Measurements from ENCODE around the gene RIN1. TPM values are rescaled to one million over a fixed set of nuclear protein-coding genes. Genes with fewer than 3 reads are reported as not detected.

RIN1 gene
- total RNA-seq, 4 donors from 2014 or later: 8.8 to 43.8 (median 14.4) TPM

DNA sequence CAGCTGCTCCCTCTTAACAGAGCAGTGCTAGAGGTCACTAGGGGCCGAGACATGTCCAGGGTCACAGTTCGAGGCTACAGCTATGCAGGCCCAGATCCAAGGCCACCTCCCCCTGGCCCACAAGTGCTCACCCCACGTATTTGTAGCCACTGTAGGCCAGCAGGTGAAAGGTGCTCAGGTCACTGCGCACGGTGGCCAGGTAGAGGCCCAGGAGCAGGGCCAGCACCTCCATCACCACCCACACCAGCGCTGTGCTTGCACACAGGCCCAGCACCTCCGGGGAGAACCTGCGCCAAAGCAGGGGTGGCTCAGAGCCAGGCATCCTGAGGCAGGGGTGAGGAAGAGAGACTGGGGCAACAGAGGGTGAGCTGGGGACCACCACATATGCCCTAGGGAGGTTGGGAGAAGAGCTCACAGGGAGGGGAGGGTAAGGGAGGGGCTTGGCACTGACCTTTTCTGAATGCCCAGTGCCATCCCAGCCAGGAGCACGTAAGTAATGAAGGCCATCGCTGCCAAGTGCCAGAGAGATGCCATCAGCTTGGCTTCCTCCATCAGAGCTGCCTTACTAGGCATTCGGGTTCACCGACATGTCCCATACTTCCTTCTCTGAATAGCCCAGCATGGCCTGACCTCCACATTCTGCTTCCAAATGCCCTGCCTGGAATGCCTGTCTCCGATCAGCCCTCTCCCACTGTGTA is 50.8 kb downstream of the RIN1 start:
- no peaks in the 10 kb centered on the region for H3K36me3 ChIP-seq
- DNase-seq: no peak
- no peaks in the 10 kb centered on the region for H3K9me3 ChIP-seq
- intact Hi-C loops (cut with DNase I; ENCODE audit: low total_unique reads): loop anchor here (10.0 kb wide), 1 partner anchor 61 kb away; no protein-coding TSS in a partner anchor
- H3K4me1 ChIP-seq: peaks cover 23 to 37% (median 27%) of the 10 kb centered on the region in 4 donors
- in situ Hi-C loops (cut with MboI; ENCODE audit: low pct_ligation_motif_present in 1 of 4, low pct_unique_long_range_greater_than_20kb in 1 of 4, low sequenced_read_pairs in 3 of 4): loop anchor here in 1 of 4 donors (10.0 kb wide), 1 partner anchor 61 kb away; no protein-coding TSS in a partner anchor
- 92% methylated on average over 13 of the region's 13 CpGs; no CpG with 5 or more reads in 1 of the 2 donors for WGBS, 2 donors (ENCODE audit: low coverage in 1 of 2)
- TF ChIP-seq POLR2AphosphoS5 (IDR thresholded peaks at IDR 0.05) (no peak), POLR2A (IDR thresholded peaks at IDR 0.05) (no peak), EP300 (IDR thresholded peaks at IDR 0.05; ENCODE audit: low read depth) (no peak)
- TF ChIP-seq, protein P1, sequence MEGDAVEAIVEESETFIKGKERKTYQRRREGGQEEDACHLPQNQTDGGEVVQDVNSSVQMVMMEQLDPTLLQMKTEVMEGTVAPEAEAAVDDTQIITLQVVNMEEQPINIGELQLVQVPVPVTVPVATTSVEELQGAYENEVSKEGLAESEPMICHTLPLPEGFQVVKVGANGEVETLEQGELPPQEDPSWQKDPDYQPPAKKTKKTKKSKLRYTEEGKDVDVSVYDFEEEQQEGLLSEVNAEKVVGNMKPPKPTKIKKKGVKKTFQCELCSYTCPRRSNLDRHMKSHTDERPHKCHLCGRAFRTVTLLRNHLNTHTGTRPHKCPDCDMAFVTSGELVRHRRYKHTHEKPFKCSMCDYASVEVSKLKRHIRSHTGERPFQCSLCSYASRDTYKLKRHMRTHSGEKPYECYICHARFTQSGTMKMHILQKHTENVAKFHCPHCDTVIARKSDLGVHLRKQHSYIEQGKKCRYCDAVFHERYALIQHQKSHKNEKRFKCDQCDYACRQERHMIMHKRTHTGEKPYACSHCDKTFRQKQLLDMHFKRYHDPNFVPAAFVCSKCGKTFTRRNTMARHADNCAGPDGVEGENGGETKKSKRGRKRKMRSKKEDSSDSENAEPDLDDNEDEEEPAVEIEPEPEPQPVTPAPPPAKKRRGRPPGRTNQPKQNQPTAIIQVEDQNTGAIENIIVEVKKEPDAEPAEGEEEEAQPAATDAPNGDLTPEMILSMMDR (IDR thresholded peaks at IDR 0.05): no peak
- H3K27ac ChIP-seq: no peak overlapping the region
- no peak overlapping the region for H3K4me3 ChIP-seq
- H3K27me3 ChIP-seq: no peaks in the 10 kb centered on the region

DNA sequence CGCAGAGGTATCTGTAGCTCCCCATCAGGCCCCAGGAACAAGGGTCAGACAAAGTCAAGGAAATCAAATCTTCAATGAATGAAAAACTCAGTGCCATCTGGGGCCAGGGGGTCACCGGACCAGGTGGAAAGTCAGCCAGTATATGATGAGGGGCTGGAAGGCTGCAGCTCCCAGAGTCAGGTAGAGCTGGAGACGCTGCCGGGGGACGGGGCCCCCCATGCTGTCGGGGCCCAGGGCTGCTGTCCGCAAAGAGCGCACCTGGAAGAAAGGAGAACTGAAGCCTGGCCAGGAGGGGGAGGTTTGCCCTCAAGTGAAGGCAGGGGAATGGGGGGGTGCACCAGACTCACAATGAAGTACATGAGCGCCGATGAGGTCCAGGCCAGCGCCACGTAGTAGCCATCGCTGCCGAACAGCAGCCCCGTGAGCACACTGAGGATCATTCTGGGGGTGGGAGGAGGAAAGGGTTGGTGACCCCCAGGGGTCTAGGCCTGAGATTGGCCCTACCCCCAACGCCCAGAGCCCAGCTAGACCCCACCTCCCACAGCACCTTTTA is 51.6 kb downstream of the RIN1 start:
- TF ChIP-seq, protein P1 (IDR thresholded peaks at IDR 0.05): no peak
- TF ChIP-seq EP300 (IDR thresholded peaks at IDR 0.05; ENCODE audit: low read depth) (no peak), POLR2A (IDR thresholded peaks at IDR 0.05) (no peak), POLR2AphosphoS5 (IDR thresholded peaks at IDR 0.05) (no peak)
- Histone ChIP-seq H3K4me3 (no peak overlapping the region), H3K36me3 (no peaks in the 10 kb centered on the region), H3K9me3 (no peaks in the 10 kb centered on the region), H3K27ac (no peak overlapping the region), H3K27me3 (no peaks in the 10 kb centered on the region), H3K4me1 (peaks cover 17 to 29% (median 21%) of the 10 kb centered on the region in 4 donors)
- no peak for DNase-seq
- intact Hi-C loops (cut with DNase I; ENCODE audit: low total_unique reads): loop anchor here (10.0 kb wide), 1 partner anchor 60 kb away; no protein-coding TSS in a partner anchor
- WGBS, 2 donors (ENCODE audit: low coverage in 1 of 2): 85 to 100% methylated on average over 3 to 16 of the region's 16 CpGs
- in situ Hi-C loops (cut with MboI; ENCODE audit: low pct_ligation_motif_present in 1 of 4, low pct_unique_long_range_greater_than_20kb in 1 of 4, low sequenced_read_pairs in 3 of 4): loop anchor here in 1 of 4 donors (10.0 kb wide), 1 partner anchor 60 kb away; no protein-coding TSS in a partner anchor

DNA sequence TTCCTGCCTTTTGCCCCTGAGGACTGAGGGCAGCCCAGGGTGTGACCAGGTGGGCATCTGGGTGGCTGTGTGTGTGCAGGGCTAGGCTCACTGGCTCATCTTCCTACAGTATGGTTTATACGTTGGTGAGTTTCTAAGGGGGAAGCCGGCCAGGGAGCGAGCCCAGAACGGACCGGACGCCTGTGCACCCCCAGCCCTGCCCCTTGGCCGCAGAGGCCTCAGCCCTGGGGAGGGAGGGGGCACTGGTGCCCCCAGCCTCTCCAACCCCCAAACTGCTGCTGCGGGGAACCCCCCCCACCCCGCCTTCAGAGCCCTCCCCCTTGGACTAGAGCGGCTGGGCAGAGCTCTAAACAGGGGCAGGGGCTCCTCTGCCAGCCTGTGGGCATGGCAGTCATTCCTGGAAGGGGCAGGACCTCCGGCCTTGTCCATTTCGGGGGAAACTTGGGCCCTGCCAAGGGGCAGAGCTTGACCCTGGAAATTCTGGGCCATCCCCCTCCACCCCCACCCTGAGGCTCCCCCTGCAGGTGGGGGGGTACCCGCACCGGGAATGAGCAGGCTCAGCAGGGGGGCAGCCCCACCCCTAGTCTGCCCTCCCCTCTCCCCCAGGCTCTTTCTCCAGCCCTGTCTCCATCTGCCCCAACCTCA is 52.7 kb downstream of the RIN1 start:
- intact Hi-C loops (cut with DNase I; ENCODE audit: low total_unique reads): loop anchor here (10.0 kb wide), 1 partner anchor 59 kb away; no protein-coding TSS in a partner anchor
- no peak overlapping the region for H3K27ac ChIP-seq
- in situ Hi-C loops (cut with MboI; ENCODE audit: low pct_ligation_motif_present in 1 of 4, low pct_unique_long_range_greater_than_20kb in 1 of 4, low sequenced_read_pairs in 3 of 4): loop anchor here in 1 of 4 donors (10.0 kb wide), 1 partner anchor 59 kb away; no protein-coding TSS in a partner anchor
- TF ChIP-seq, protein P1 (IDR thresholded peaks at IDR 0.05): no peak
- TF ChIP-seq EP300 (IDR thresholded peaks at IDR 0.05; ENCODE audit: low read depth) (no peak), POLR2A (IDR thresholded peaks at IDR 0.05) (no peak), POLR2AphosphoS5 (IDR thresholded peaks at IDR 0.05) (no peak)
- H3K4me3 ChIP-seq: no peak overlapping the region
- H3K9me3 ChIP-seq: no peaks in the 10 kb centered on the region
- H3K27me3 ChIP-seq: no peaks in the 10 kb centered on the region
- DNase-seq: no peak
- no peaks in the 10 kb centered on the region for H3K36me3 ChIP-seq
- WGBS, 2 donors (ENCODE audit: low coverage in 1 of 2): 87% methylated on average over 14 of the region's 14 CpGs; no CpG with 5 or more reads in 1 of the 2 donors
- H3K4me1 ChIP-seq: peaks cover 17 to 30% (median 23%) of the 10 kb centered on the region in 4 donors

Data from transverse colon (tissue), 4 donors.